HG03108 (cell line): ENCODE results near the gene SYT8.

ENCODE experiments used
- ATAC-seq: cut with Tn5 transposase; IDR thresholded peaks from one replicate; pipeline ENCODE4 v1.9.1; 2021; ENCODE audit warnings: moderate library complexity; ENCODE audit not compliant: unreplicated experiment

Gene SYT8

GRCh38 chr11:1817511-1817910 is 17.3 kb upstream of the SYT8 start:
- ATAC-seq: no peak

GRCh38 chr11:1819074-1819473 is 15.7 kb upstream of the SYT8 start:
- ATAC-seq: no peak

GRCh38 chr11:1820463-1821325 is 14.1 kb upstream of the SYT8 start:
- ATAC-seq: no peak

- ATAC-seq: no peak
Measured at GRCh38 chr11:1821562-1821961, 13.2 kb upstream of the SYT8 start.

- ATAC-seq: no peak
Measured at GRCh38 chr11:1822648-1823375, 12.0 kb upstream of the SYT8 start.

GRCh38 chr11:1823376-1824220 is 11.2 kb upstream of the SYT8 start:
- no peak for ATAC-seq

GRCh38 chr11:1824221-1825038 is 10.4 kb upstream of the SYT8 start:
- no peak for ATAC-seq

GRCh38 chr11:1825039-1825740 is 9.6 kb upstream of the SYT8 start:
- no peak for ATAC-seq

- ATAC-seq: no peak
Measured at GRCh38 chr11:1825785-1826451, 8.9 kb upstream of the SYT8 start.

GRCh38 chr11:1826552-1827094 is 8.2 kb upstream of the SYT8 start:
- ATAC-seq: no peak

- no peak for ATAC-seq
Measured at GRCh38 chr11:1827095-1827813, 7.5 kb upstream of the SYT8 start.

- no peak for ATAC-seq
Measured at GRCh38 chr11:1827931-1828330, 6.9 kb upstream of the SYT8 start.

GRCh38 chr11:1828542-1828941 is 6.2 kb upstream of the SYT8 start:
- no peak for ATAC-seq

GRCh38 chr11:1829039-1829820 is 5.6 kb upstream of the SYT8 start:
- no peak for ATAC-seq

- ATAC-seq: no peak
Measured at GRCh38 chr11:1830004-1830321, 4.8 kb upstream of the SYT8 start.

GRCh38 chr11:1830322-1831223 is 4.2 kb upstream of the SYT8 start:
- no peak for ATAC-seq
